Measurements from ENCODE around the gene LTBP1. TPM values are rescaled to one million over a fixed set of nuclear protein-coding genes. Genes with fewer than 3 reads are reported as not detected.

The LTBP1 gene
- total and polyA plus RNA-seq, 2 of the 13 experiments (the other 11 are each of a cell fraction or from before 2014, with no cell fraction given): 0.12 to 0.22 TPM

DNA sequence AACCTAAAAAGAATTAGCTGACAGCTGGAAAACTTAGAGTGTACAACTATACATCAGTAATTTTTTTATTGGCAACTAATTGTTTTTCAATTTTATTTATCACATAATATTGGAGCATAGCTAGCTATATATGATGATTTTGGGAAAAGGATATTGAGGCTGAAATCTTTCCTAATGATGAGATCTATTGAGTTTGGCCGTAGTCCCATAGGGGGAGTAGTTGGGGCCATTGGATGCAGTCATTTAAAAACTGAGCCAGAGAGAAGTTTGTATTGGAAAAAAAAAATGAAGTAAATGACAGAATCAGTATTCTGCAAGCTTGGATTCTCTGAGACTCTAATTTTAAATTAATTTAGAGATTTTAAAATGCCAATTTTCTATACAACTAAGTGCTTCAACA, 179.8 kb downstream of the LTBP1 start (continued):
- TF ChIP-seq, protein P1, sequence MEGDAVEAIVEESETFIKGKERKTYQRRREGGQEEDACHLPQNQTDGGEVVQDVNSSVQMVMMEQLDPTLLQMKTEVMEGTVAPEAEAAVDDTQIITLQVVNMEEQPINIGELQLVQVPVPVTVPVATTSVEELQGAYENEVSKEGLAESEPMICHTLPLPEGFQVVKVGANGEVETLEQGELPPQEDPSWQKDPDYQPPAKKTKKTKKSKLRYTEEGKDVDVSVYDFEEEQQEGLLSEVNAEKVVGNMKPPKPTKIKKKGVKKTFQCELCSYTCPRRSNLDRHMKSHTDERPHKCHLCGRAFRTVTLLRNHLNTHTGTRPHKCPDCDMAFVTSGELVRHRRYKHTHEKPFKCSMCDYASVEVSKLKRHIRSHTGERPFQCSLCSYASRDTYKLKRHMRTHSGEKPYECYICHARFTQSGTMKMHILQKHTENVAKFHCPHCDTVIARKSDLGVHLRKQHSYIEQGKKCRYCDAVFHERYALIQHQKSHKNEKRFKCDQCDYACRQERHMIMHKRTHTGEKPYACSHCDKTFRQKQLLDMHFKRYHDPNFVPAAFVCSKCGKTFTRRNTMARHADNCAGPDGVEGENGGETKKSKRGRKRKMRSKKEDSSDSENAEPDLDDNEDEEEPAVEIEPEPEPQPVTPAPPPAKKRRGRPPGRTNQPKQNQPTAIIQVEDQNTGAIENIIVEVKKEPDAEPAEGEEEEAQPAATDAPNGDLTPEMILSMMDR (CRISPR knock-in tag; IDR thresholded peaks at IDR 0.05): no peak
- TF ChIP-seq EEA1 (CRISPR knock-in tag; IDR thresholded peaks at IDR 0.05; ENCODE audit: borderline replicate concordance) (no peak), KDM6A (CRISPR knock-in tag; IDR thresholded peaks at IDR 0.05; ENCODE audit: low read depth) (no peak), PRPF4 (IDR thresholded peaks at IDR 0.05; ENCODE audit: low read depth, low read length, poor library complexity, severe bottlenecking) (no peak), XBP1 (CRISPR knock-in tag; IDR thresholded peaks at IDR 0.05) (no peak), CBX2 (IDR thresholded peaks at IDR 0.05; ENCODE audit: low read depth, low read length) (no peak), CBX2 (CRISPR knock-in tag; IDR thresholded peaks at IDR 0.05; ENCODE audit: low read depth) (no peak), POGZ (CRISPR knock-in tag; IDR thresholded peaks at IDR 0.05) (no peak), ZIK1 (CRISPR knock-in tag; IDR thresholded peaks at IDR 0.05; ENCODE audit: borderline replicate concordance, low read depth) (no peak)
- TF ChIP-seq, protein P2, sequence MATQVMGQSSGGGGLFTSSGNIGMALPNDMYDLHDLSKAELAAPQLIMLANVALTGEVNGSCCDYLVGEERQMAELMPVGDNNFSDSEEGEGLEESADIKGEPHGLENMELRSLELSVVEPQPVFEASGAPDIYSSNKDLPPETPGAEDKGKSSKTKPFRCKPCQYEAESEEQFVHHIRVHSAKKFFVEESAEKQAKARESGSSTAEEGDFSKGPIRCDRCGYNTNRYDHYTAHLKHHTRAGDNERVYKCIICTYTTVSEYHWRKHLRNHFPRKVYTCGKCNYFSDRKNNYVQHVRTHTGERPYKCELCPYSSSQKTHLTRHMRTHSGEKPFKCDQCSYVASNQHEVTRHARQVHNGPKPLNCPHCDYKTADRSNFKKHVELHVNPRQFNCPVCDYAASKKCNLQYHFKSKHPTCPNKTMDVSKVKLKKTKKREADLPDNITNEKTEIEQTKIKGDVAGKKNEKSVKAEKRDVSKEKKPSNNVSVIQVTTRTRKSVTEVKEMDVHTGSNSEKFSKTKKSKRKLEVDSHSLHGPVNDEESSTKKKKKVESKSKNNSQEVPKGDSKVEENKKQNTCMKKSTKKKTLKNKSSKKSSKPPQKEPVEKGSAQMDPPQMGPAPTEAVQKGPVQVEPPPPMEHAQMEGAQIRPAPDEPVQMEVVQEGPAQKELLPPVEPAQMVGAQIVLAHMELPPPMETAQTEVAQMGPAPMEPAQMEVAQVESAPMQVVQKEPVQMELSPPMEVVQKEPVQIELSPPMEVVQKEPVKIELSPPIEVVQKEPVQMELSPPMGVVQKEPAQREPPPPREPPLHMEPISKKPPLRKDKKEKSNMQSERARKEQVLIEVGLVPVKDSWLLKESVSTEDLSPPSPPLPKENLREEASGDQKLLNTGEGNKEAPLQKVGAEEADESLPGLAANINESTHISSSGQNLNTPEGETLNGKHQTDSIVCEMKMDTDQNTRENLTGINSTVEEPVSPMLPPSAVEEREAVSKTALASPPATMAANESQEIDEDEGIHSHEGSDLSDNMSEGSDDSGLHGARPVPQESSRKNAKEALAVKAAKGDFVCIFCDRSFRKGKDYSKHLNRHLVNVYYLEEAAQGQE (IDR thresholded peaks at IDR 0.05; ENCODE audit: borderline replicate concordance in 1 of 2, low read depth in 1 of 2, low read length in 2 of 2): no peak
- TF ChIP-seq, protein P3, sequence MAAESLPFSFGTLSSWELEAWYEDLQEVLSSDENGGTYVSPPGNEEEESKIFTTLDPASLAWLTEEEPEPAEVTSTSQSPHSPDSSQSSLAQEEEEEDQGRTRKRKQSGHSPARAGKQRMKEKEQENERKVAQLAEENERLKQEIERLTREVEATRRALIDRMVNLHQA (CRISPR knock-in tag; IDR thresholded peaks at IDR 0.05): no peak

All from HepG2 (cell line).